Gastroesophageal sphincter (tissue), 4 donors: ENCODE measurements around the gene ZBTB12. TPM values are rescaled to one million over a fixed set of nuclear protein-coding genes. Genes with fewer than 3 reads are reported as not detected.

ENCODE experiments used
- ATAC-seq: fragments of 150-250 bp; one replicate; pipeline ENCODE4 v1.9.1; 2016; ENCODE audit warnings: mild to moderate bottlenecking, moderate library complexity
- H3K27ac ChIP-seq, 4 donors: fragments of 200-600 bp; sonication (generic) in 3 of 4; 1 replicate in 3 of 4; 2 replicates in 1 of 4; pipeline ENCODE4 v1.5.1; 2016 to 2019
- H3K27me3 ChIP-seq: fragments of 200-600 bp; sonication (generic); one replicate; pipeline ENCODE4 v1.5.1; 2019
- H3K36me3 ChIP-seq, 2 donors: fragments of 200-600 bp; sonication (generic); one replicate each; pipeline ENCODE4 v1.5.1; 2019; ENCODE audit warnings: control low read depth in 1 of 2
- H3K4me1 ChIP-seq, 3 donors: fragments of 200-600 bp; sonication (generic); 1 replicate in 2 of 3; 2 replicates in 1 of 3; pipeline ENCODE4 v1.5.1; 2016 to 2019; ENCODE audit warnings: control low read depth in 2 of 3
- H3K4me3 ChIP-seq, 2 donors: fragments of 200-600 bp; sonication (generic); one replicate each; pipeline ENCODE4 v1.5.1; 2019; ENCODE audit warnings: mild to moderate bottlenecking in 1 of 2, moderate library complexity in 1 of 2
- H3K9me3 ChIP-seq, 3 donors: fragments of 200-600 bp; sonication (generic); one replicate each; pipeline ENCODE4 v1.5.1; 2017 to 2019; ENCODE audit warnings: control low read depth in 2 of 3
- EP300 ChIP-seq: sonication (generic); formaldehyde crosslinking; IDR thresholded peaks from one replicate; pipeline ENCODE4 v1.6.1; 2017; ENCODE audit warnings: antibody characterized with exemption, mild to moderate bottlenecking
- POLR2A ChIP-seq, 2 donors: fragments of 450-650 bp; IDR thresholded peaks; one replicate each; pipeline ENCODE4 v1.6.1; 2017; ENCODE audit warnings: antibody characterized with exemption in 2 of 2, mild to moderate bottlenecking in 2 of 2, moderate library complexity in 1 of 2
- POLR2AphosphoS5 ChIP-seq: sonication (generic); formaldehyde crosslinking; IDR thresholded peaks from one replicate; pipeline ENCODE4 v1.6.1; 2017; ENCODE audit warnings: antibody characterized with exemption
- WGBS, 2 donors: methylation state at CpG; one replicate each; pipeline ENCODE4 v1.1.5; 2018; ENCODE audit warnings: low coverage in 1 of 2; 5-methylcytosine and 5-hydroxymethylcytosine counted together
- total RNA-seq, 4 donors: library from RNA; depleted of rRNA; stranded (reverse); fragments of >200 nt; gene quantifications; one replicate each; pipeline ENCODE4 v1.1.0, GENCODE V29; 2016
- TF ChIP-seq, protein P1 (sequence below), 4 experiments: fragments of 200-600 bp in 2 of 4; fragments of 450-650 bp in 2 of 4; sonication (generic) in 1 of 4; IDR thresholded peaks; one replicate each; pipeline ENCODE4 v1.5.1; 2017 to 2019; ENCODE audit warnings: antibody characterized with exemption in 4 of 4, mild to moderate bottlenecking in 2 of 4, moderate library complexity in 2 of 4

Gene ZBTB12
- total RNA-seq, 4 donors from 2014 or later, result 0.40 to 2.0 (median 0.86) TPM

DNA sequence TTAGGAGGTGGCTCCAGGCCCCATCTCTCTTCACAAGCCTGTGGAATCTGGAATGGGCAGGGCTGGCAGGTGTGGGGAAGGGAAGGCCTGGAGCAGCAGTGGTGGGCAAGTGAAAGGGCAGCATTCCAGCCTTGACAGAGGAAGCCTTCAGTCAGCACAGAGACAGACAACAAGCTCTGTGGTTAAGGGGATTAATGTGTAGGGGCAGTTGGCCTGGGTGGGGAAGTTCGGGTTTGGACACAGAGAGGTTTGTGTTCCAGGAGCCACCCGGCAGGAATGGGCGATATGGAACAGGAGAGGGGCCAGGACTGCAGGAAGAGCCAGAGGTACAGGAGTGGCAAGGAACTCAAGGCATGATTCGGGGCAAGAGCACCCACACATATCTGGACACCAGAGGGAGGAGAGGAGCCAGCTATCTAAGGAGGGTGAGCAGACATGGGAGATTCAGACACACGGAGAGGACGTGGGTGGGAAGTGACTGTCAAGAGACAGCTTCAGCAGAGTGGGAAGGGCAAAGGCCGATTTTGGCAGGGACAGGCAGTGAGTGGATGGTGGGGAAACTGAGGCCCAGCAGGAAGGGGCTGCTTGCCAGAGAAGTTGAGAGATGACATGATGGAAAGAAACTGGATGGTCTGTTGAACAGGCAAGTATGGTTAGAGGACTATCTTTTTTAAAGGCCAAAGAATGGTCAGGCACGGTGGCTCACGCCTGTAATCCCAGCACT is 20.6 kb downstream of the ZBTB12 start:
- WGBS, 2 donors, result 64 to 67% methylated on average over 8 to 9 of the region's 9 CpGs
- no peaks in the 10 kb centered on the region for H3K4me1 ChIP-seq
- ATAC-seq, result no peak
- H3K9me3 ChIP-seq, result no peaks in the 10 kb centered on the region
- H3K27ac ChIP-seq, result no peak overlapping the region
- H3K36me3 ChIP-seq, result peaks cover 0 to 70% of the 10 kb centered on the region in 2 donors
- no peaks in the 10 kb centered on the region for H3K27me3 ChIP-seq
- TF ChIP-seq, protein P1, sequence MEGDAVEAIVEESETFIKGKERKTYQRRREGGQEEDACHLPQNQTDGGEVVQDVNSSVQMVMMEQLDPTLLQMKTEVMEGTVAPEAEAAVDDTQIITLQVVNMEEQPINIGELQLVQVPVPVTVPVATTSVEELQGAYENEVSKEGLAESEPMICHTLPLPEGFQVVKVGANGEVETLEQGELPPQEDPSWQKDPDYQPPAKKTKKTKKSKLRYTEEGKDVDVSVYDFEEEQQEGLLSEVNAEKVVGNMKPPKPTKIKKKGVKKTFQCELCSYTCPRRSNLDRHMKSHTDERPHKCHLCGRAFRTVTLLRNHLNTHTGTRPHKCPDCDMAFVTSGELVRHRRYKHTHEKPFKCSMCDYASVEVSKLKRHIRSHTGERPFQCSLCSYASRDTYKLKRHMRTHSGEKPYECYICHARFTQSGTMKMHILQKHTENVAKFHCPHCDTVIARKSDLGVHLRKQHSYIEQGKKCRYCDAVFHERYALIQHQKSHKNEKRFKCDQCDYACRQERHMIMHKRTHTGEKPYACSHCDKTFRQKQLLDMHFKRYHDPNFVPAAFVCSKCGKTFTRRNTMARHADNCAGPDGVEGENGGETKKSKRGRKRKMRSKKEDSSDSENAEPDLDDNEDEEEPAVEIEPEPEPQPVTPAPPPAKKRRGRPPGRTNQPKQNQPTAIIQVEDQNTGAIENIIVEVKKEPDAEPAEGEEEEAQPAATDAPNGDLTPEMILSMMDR (IDR thresholded peaks at IDR 0.05), result no peak
- TF ChIP-seq POLR2A (IDR thresholded peaks at IDR 0.05) (no peak), EP300 (no peak), POLR2AphosphoS5 (no peak)
- no peak overlapping the region for H3K4me3 ChIP-seq

GRCh38 chr6:31880616-31881015 is 21.3 kb downstream of the ZBTB12 start:
- no peaks in the 10 kb centered on the region for H3K27me3 ChIP-seq
- no peak overlapping the region for H3K4me3 ChIP-seq
- peaks cover 0 to 63% of the 10 kb centered on the region in 2 donors for H3K36me3 ChIP-seq
- no peaks in the 10 kb centered on the region for H3K4me1 ChIP-seq
- TF ChIP-seq, protein P1 (IDR thresholded peaks at IDR 0.05), result no peak
- TF ChIP-seq POLR2AphosphoS5 (no peak), EP300 (no peak), POLR2A (IDR thresholded peaks at IDR 0.05) (no peak)
- no peak overlapping the region for H3K27ac ChIP-seq
- 81% methylated on average over 7 of the region's 10 CpGs; no CpG with 5 or more reads in 1 of the 2 donors for WGBS, 2 donors
- no peak for ATAC-seq
- no peaks in the 10 kb centered on the region for H3K9me3 ChIP-seq

GRCh38 chr6:31879901-31880300 is 22.0 kb downstream of the ZBTB12 start:
- H3K4me3 ChIP-seq, result no peak overlapping the region
- no peaks in the 10 kb centered on the region for H3K27me3 ChIP-seq
- no peak overlapping the region for H3K27ac ChIP-seq
- H3K9me3 ChIP-seq, result no peaks in the 10 kb centered on the region
- peaks cover 0 to 56% of the 10 kb centered on the region in 2 donors for H3K36me3 ChIP-seq
- no peak for ATAC-seq
- no peak for TF ChIP-seq POLR2AphosphoS5
- TF ChIP-seq, protein P1 (IDR thresholded peaks at IDR 0.05), result no peak
- no peak for TF ChIP-seq POLR2A (IDR thresholded peaks at IDR 0.05)
- TF ChIP-seq EP300, result no peak
- H3K4me1 ChIP-seq, result no peaks in the 10 kb centered on the region
- WGBS, 2 donors, result 40 to 100% methylated on average over 1 to 2 of the region's 10 CpGs

DNA sequence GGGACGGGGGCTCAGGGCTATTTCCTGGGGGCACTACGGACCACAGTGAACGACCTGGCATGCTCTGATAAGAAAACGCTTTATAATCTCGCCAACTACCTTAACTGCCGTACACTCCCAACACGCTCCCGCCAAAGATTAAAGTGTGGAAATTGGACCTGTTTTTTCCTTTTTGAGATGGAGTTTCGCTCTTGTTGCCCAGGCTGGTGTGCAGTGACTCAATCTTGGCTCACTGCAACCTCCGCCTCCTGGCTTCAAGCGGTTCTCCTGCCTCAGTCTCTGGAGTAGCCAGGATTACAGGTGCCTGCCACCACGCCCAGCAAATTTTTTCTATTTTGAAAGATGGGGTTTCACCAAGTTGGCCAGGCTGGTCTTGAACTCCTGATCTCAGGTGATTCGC is 22.7 kb downstream of the ZBTB12 start:
- no peak overlapping the region for H3K4me3 ChIP-seq
- no peaks in the 10 kb centered on the region for H3K27me3 ChIP-seq
- ATAC-seq, result no peak
- H3K4me1 ChIP-seq, result no peaks in the 10 kb centered on the region
- H3K27ac ChIP-seq, result no peak overlapping the region
- peaks cover 0 to 48% of the 10 kb centered on the region in 2 donors for H3K36me3 ChIP-seq
- WGBS, 2 donors, result 83 to 93% methylated on average over 2 to 9 of the region's 13 CpGs
- H3K9me3 ChIP-seq, result no peaks in the 10 kb centered on the region
- no peak for TF ChIP-seq POLR2AphosphoS5
- no peak for TF ChIP-seq EP300
- no peak for TF ChIP-seq POLR2A (IDR thresholded peaks at IDR 0.05)
- TF ChIP-seq, protein P1 (IDR thresholded peaks at IDR 0.05), result no peak

DNA sequence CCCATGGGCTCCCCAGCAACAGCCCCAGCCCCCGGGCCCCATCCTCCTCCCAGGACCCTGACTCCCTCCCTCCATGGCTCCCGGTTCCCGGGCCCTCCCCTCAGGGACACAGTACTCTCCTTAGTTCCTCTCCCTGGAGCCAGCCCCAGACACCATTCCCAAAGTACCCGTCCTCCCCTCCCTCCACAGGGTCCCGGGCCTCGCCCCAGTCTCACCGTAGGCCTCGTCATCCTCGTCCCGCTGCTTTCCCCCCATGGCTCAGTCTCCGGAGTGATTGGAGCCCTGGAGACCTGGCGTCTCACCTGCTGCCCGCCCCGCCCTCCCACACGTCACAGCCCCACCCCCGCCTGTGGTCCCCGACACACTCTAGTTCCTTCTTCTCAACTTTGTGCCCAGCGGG is 23.2 kb downstream of the ZBTB12 start, which contains the start of gene SLC44A4:
TSS of gene SLC44A4 (minus strand) at position 272 of the 400 bp plus-strand sequence. CDS start at position 255, 17 bp downstream.
- H3K27ac ChIP-seq, result no peak within 1 kb of the TSS
- peaks cover 0 to 44% of the 10 kb centered on the region in 2 donors for H3K36me3 ChIP-seq
- no peaks in the 10 kb centered on the region for H3K27me3 ChIP-seq
- no peaks in the 10 kb centered on the region for H3K4me1 ChIP-seq
- 52 to 63% methylated on average over 6 to 8 of the region's 18 CpGs for WGBS, 2 donors
- TF ChIP-seq EP300 (no peak), POLR2A (IDR thresholded peaks at IDR 0.05) (no peak), POLR2AphosphoS5 (no peak)
- TF ChIP-seq, protein P1 (IDR thresholded peaks at IDR 0.05), result no peak
- ATAC-seq, result no peak
- H3K9me3 ChIP-seq, result no peaks in the 10 kb centered on the region
- no peak within 1 kb of the TSS for H3K4me3 ChIP-seq
